Brain microvascular endothelial cell (primary cell): Measurements from ENCODE around the gene SLF2.

Experiments
- DNase-seq: peaks from one replicate; pipeline ENCODE4 v3.0.0-alpha.2; 2020
- H3K27ac ChIP-seq: fragments of 250-450 bp; sonication (Bioruptor Pico); 2 replicates; pipeline ENCODE4 v1.5.1; 2020; ENCODE audit warnings: mild to moderate bottlenecking, moderate library complexity
- H3K27me3 ChIP-seq: fragments of 250-450 bp; sonication (Bioruptor Pico); replicated peaks from 2 replicates; pipeline ENCODE4 v1.5.1; 2020; ENCODE audit warnings: mild to moderate bottlenecking
- H3K36me3 ChIP-seq: fragments of 250-450 bp; sonication (Bioruptor Pico); replicated peaks from 2 replicates; pipeline ENCODE4 v1.5.1; 2020; ENCODE audit warnings: mild to moderate bottlenecking
- H3K4me3 ChIP-seq: 2 replicates; pipeline ENCODE4 v1.5.1; 2011; ENCODE audit warnings: low read depth, mild to moderate bottlenecking, control low read depth, low read length, moderate library complexity
- in situ Hi-C: cut with HindIII; loops from 2 replicates; pipeline ENCODE4 v1.10.0; 2017; ENCODE audit warnings: low sequenced_read_pairs, low pct_ligation_motif_present
- TF ChIP-seq, protein P1 (sequence below): IDR thresholded peaks from 2 replicates; pipeline ENCODE4 v1.5.1; 2011; ENCODE audit warnings: low read depth, mild to moderate bottlenecking, moderate library complexity, low read length, control low read depth, inconsistent platforms; ENCODE audit errors: missing control alignments

SLF2 gene

GRCh38 chr10:100886521-100886920 is 26.2 kb upstream of the SLF2 start:
- in situ Hi-C loops = loop anchor here (25.0 kb wide), 1 partner anchor 349 kb away; the partner anchor contains the start of genes HIF1AN and NDUFB8
- TF ChIP-seq, protein P1, sequence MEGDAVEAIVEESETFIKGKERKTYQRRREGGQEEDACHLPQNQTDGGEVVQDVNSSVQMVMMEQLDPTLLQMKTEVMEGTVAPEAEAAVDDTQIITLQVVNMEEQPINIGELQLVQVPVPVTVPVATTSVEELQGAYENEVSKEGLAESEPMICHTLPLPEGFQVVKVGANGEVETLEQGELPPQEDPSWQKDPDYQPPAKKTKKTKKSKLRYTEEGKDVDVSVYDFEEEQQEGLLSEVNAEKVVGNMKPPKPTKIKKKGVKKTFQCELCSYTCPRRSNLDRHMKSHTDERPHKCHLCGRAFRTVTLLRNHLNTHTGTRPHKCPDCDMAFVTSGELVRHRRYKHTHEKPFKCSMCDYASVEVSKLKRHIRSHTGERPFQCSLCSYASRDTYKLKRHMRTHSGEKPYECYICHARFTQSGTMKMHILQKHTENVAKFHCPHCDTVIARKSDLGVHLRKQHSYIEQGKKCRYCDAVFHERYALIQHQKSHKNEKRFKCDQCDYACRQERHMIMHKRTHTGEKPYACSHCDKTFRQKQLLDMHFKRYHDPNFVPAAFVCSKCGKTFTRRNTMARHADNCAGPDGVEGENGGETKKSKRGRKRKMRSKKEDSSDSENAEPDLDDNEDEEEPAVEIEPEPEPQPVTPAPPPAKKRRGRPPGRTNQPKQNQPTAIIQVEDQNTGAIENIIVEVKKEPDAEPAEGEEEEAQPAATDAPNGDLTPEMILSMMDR = no peak
- no peak for DNase-seq

GRCh38 chr10:100886963-100887362 is 25.8 kb upstream of the SLF2 start:
- H3K27ac ChIP-seq = no peak overlapping the region
- in situ Hi-C loops = loop anchor here (25.0 kb wide), 1 partner anchor 350 kb away; the partner anchor contains the start of genes HIF1AN and NDUFB8
- TF ChIP-seq, protein P1 = no peak

More at GRCh38 chr10:100886521-100886920, 26.2 kb upstream of the SLF2 start:
- no peaks in the 10 kb centered on the region for H3K27me3 ChIP-seq
- no peak overlapping the region for H3K4me3 ChIP-seq
- no peaks in the 10 kb centered on the region for H3K36me3 ChIP-seq
- no peak overlapping the region for H3K27ac ChIP-seq

DNA sequence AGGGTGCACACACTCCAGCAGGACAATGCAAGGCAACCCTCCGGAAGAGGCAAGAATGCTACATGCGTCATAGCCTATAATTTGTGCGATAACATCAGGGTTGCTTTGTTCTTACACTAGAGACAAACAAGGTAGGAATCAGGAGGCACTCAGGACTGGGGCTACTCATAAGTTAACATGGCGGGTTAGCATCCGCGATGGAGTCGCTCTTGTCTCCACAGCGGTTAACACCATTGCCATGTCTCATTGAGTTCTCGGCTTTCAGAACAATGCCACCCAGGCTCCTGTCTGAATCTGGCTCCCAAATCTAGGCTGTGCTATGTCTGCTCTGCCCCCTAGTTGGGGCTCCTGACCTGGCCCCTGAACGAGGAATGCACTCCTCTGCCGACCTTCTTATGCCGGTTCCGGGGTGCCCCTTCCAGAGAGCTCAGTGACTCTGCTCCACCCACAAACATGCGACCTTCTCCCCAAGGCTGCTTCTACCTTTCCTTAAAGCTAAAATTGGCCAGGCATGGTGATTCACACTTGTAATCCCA is 24.9 kb upstream of the SLF2 start:
- Histone ChIP-seq H3K36me3 (no peaks in the 10 kb centered on the region), H3K27ac (no peak overlapping the region), H3K4me3 (no peak overlapping the region), H3K27me3 (no peaks in the 10 kb centered on the region)
- in situ Hi-C loops = loop anchor here (25.0 kb wide), 1 partner anchor 351 kb away; the partner anchor contains the start of genes HIF1AN and NDUFB8
- DNase-seq = no peak
- TF ChIP-seq, protein P1 = no peak

More at GRCh38 chr10:100886963-100887362, 25.8 kb upstream of the SLF2 start:
- Histone ChIP-seq H3K4me3 (no peak overlapping the region), H3K36me3 (no peaks in the 10 kb centered on the region), H3K27me3 (no peaks in the 10 kb centered on the region)
- DNase-seq = no peak

DNA sequence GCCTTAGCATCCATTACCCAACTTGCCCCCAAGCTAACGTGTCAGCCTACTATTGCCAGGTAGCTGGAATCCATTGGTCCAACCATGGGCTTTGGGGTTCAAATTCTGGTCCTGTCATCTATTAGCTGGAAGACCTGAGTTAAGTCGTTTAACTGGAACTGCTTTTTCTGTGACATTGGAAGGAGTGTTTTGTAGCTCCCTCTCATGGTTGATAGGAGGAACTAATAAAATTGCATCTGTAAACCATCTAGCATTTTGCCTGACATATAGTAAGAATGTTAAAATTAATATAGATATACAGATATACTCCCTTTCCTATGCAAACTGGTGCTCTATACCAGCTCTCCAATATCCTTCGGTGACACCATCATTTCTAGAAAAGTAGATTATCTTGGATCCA is 23.8 kb upstream of the SLF2 start:
- TF ChIP-seq, protein P1 = peak; percentile 46
- H3K27ac ChIP-seq = no peak overlapping the region
- no peak for DNase-seq
- no peaks in the 10 kb centered on the region for H3K36me3 ChIP-seq
- in situ Hi-C loops = loop anchor here (25.0 kb wide), 1 partner anchor 352 kb away; the partner anchor contains the start of genes HIF1AN and NDUFB8
- H3K4me3 ChIP-seq = no peak overlapping the region
- H3K27me3 ChIP-seq = no peaks in the 10 kb centered on the region

GRCh38 chr10:100889546-100889945 is 23.2 kb upstream of the SLF2 start:
- Histone ChIP-seq H3K36me3 (no peaks in the 10 kb centered on the region), H3K27me3 (no peaks in the 10 kb centered on the region), H3K4me3 (no peak overlapping the region), H3K27ac (peak overlapping the region; percentile 93)
- TF ChIP-seq, protein P1 = no peak
- in situ Hi-C loops = loop anchor here (25.0 kb wide), 1 partner anchor 352 kb away; the partner anchor contains the start of genes HIF1AN and NDUFB8
- DNase-seq = no peak
